ENCODE results near the gene C1orf116.

The C1orf116 gene

GRCh38 chr1:207067665-207068064, 35.1 kb upstream of the C1orf116 start:
- CTCF ChIA-PET, result interaction anchor here (0.6 to 1.0 kb wide), 2 partner anchors 19 to 202 kb away, joined by 3 read pairs; partner anchors contain the start of gene IL20
- Histone ChIP-seq H3K9me3 (ENCODE audit: control insufficient read depth, insufficient read depth, low read depth, low read length) (no peaks in the 10 kb centered on the region), H3K27ac (ENCODE audit: extremely low read depth, low read depth, low read length) (no peak overlapping the region), H3K4me1 (ENCODE audit: control insufficient read depth, insufficient read depth, low read length) (no peaks in the 10 kb centered on the region), H3K4me3 (ENCODE audit: low read depth, low read length) (no peak overlapping the region), H3K36me3 (ENCODE audit: control insufficient read depth in 2 of 2, insufficient read depth in 1 of 2, low read length in 2 of 2) (peaks cover 0 to 73% of the 10 kb centered on the region in 2 experiments; a peak in 1 of 3 replicates)
- TF ChIP-seq ZNF777 (tag by site-specific recombination; IDR thresholded peaks at IDR 0.05; ENCODE audit: borderline replicate concordance) (no peak), KLF7 (tag by site-specific recombination; IDR thresholded peaks at IDR 0.05; ENCODE audit: borderline replicate concordance) (no peak), ZNF596 (tag by site-specific recombination; IDR thresholded peaks at IDR 0.05) (no peak), ZNF561 (tag by site-specific recombination; IDR thresholded peaks at IDR 0.05; ENCODE audit: borderline replicate concordance) (no peak), ZNF621 (tag by site-specific recombination; IDR thresholded peaks at IDR 0.05) (no peak), HOXA7 (CRISPR knock-in tag; IDR thresholded peaks at IDR 0.05; ENCODE audit: borderline replicate concordance) (no peak), ZNF112 (tag by site-specific recombination; IDR thresholded peaks at IDR 0.05) (no peak), GFI1B (tag by site-specific recombination; IDR thresholded peaks at IDR 0.05) (no peak), ZNF302 (tag by site-specific recombination; IDR thresholded peaks at IDR 0.05; ENCODE audit: low read depth) (no peak), ZBTB10 (tag by site-specific recombination; IDR thresholded peaks at IDR 0.05) (no peak), FEZF1 (tag by site-specific recombination; IDR thresholded peaks at IDR 0.05) (no peak), ZNF658 (tag by site-specific recombination; IDR thresholded peaks at IDR 0.05) (no peak), ZNF544 (tag by site-specific recombination; IDR thresholded peaks at IDR 0.05) (no peak), ZNF473 (tag by site-specific recombination; IDR thresholded peaks at IDR 0.05) (no peak), TCF7L2 (IDR thresholded peaks at IDR 0.05; ENCODE audit: borderline replicate concordance, low read depth, low read length) (no peak), ZXDB (tag by site-specific recombination; IDR thresholded peaks at IDR 0.05) (no peak), ZNF707 (tag by site-specific recombination; IDR thresholded peaks at IDR 0.05) (no peak), ZNF266 (tag by site-specific recombination; IDR thresholded peaks at IDR 0.05; ENCODE audit: low read depth) (no peak)
- TF ChIP-seq, protein P1, sequence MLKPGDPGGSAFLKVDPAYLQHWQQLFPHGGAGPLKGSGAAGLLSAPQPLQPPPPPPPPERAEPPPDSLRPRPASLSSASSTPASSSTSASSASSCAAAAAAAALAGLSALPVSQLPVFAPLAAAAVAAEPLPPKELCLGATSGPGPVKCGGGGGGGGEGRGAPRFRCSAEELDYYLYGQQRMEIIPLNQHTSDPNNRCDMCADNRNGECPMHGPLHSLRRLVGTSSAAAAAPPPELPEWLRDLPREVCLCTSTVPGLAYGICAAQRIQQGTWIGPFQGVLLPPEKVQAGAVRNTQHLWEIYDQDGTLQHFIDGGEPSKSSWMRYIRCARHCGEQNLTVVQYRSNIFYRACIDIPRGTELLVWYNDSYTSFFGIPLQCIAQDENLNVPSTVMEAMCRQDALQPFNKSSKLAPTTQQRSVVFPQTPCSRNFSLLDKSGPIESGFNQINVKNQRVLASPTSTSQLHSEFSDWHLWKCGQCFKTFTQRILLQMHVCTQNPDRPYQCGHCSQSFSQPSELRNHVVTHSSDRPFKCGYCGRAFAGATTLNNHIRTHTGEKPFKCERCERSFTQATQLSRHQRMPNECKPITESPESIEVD (tag by site-specific recombination; IDR thresholded peaks at IDR 0.05), result no peak
- POLR2A ChIA-PET, result no interaction called here

- POLR2A ChIA-PET, result no interaction called here
- TF ChIP-seq ZNF626 (tag by site-specific recombination; IDR thresholded peaks at IDR 0.05), result no peak
- no peak for TF ChIP-seq ZNF157 (tag by site-specific recombination; IDR thresholded peaks at IDR 0.05)
- no peak for TF ChIP-seq ZNF2 (tag by site-specific recombination; IDR thresholded peaks at IDR 0.05)
- TF ChIP-seq YY2 (tag by site-specific recombination; IDR thresholded peaks at IDR 0.05), result no peak
- no peak for TF ChIP-seq ZNF776 (tag by site-specific recombination; IDR thresholded peaks at IDR 0.05; ENCODE audit: borderline replicate concordance)
- TF ChIP-seq, protein P2, sequence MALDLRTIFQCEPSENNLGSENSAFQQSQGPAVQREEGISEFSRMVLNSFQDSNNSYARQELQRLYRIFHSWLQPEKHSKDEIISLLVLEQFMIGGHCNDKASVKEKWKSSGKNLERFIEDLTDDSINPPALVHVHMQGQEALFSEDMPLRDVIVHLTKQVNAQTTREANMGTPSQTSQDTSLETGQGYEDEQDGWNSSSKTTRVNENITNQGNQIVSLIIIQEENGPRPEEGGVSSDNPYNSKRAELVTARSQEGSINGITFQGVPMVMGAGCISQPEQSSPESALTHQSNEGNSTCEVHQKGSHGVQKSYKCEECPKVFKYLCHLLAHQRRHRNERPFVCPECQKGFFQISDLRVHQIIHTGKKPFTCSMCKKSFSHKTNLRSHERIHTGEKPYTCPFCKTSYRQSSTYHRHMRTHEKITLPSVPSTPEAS (tag by site-specific recombination; IDR thresholded peaks at IDR 0.05), result no peak
- TF ChIP-seq ZBTB21 (tag by site-specific recombination; IDR thresholded peaks at IDR 0.05), result no peak
- TF ChIP-seq ZNF155 (tag by site-specific recombination; IDR thresholded peaks at IDR 0.05), result no peak
- TF ChIP-seq ZNF514 (tag by site-specific recombination; IDR thresholded peaks at IDR 0.05), result no peak
- no peak for TF ChIP-seq FEZF1 (tag by site-specific recombination; IDR thresholded peaks at IDR 0.05)
- no peak for TF ChIP-seq ZNF366 (tag by site-specific recombination; conservative IDR thresholded peaks at IDR 0.05)
- no peak for TF ChIP-seq ZNF585B (tag by site-specific recombination; IDR thresholded peaks at IDR 0.05)
- no peak for TF ChIP-seq ZNF394 (tag by site-specific recombination; IDR thresholded peaks at IDR 0.05; ENCODE audit: borderline replicate concordance)
- no peak for TF ChIP-seq ZNF521 (tag by site-specific recombination; IDR thresholded peaks at IDR 0.05)
- TF ChIP-seq SP7 (tag by site-specific recombination; IDR thresholded peaks at IDR 0.05), result no peak
- TF ChIP-seq ZNF132 (tag by site-specific recombination; IDR thresholded peaks at IDR 0.05; ENCODE audit: borderline replicate concordance), result no peak
Measured at GRCh38 chr1:207067185-207067584, 34.6 kb upstream of the C1orf116 start.

More at GRCh38 chr1:207067185-207067584, 34.6 kb upstream of the C1orf116 start:
- no peaks in the 10 kb centered on the region for H3K4me1 ChIP-seq (ENCODE audit: control insufficient read depth, insufficient read depth, low read length)
- CTCF ChIA-PET, result no interaction called here
- H3K4me3 ChIP-seq (ENCODE audit: low read depth, low read length), result no peak overlapping the region
- no peak overlapping the region for H3K27ac ChIP-seq (ENCODE audit: extremely low read depth, low read depth, low read length)
- peaks cover 0 to 75% of the 10 kb centered on the region in 2 experiments; a peak in 1 of 3 replicates for H3K36me3 ChIP-seq (ENCODE audit: control insufficient read depth in 2 of 2, insufficient read depth in 1 of 2, low read length in 2 of 2)
- H3K9me3 ChIP-seq (ENCODE audit: control insufficient read depth, insufficient read depth, low read depth, low read length), result no peaks in the 10 kb centered on the region

Data from HEK293 (cell line).